Embryonic facial prominence (tissue), 1 donor: Measurements from ENCODE around the gene ARHGEF7.

ENCODE experiments used
- DNase-seq: peaks from one replicate; pipeline ENCODE4 v3.0.0-alpha.2; 2016; ENCODE audit errors: extremely low spot score

The ARHGEF7 gene

DNA sequence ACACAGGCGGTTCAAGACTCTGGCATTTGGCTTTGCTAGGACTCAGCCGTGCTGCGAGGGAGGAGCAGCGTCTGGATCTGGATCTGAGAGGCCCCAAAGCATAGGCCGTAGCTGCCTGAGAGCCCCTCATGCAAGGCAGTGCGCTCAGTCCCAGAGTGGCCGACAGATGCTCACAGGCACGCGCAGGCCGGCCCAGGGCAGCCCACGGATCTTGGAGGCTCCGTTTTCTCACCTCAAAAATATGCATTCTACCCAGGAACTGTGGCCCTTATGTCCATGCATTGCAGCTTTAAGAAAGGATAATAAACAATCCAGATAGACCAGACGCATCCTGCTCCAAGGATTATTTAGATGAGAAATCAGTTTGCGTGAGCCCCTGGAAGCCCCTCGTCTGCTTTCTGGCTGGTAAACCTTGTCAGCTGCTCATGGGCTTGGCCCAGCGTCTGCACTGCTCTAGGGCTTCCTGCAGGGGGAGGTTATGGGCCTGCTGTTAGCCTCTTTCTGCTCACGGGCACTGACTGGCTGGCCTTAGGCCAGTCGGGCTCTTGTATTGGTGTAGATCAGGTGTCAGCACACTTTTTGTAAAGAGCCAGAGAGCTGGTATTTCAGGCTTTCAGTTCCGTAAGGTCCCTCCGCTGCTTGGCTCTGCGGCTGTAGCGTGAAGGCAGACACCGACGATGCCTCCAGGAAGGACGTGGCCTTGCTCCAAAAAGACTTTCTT, 229.5 kb downstream of the ARHGEF7 start:
- DNase-seq: peak; percentile 66

DNA sequence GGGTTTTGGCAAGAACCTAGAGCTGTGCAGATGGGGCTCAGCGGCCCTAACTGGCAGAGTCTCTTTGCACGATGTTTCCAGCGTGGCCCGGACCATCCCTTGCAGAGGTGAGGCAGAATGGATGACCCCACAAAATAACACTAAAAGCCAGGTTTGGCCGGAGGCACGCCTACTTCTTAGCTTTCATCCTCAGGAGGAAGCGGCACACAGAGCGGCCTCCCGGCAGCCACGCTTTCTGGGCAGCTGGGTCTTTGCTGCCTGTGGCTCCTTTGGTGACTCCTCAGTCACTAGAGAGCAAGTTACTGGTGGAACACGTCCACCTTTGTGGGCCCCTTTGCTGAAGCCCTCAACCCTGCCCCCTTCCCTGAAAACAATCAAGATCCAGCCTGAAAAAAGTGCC, 230.6 kb downstream of the ARHGEF7 start:
- DNase-seq: no peak

DNA sequence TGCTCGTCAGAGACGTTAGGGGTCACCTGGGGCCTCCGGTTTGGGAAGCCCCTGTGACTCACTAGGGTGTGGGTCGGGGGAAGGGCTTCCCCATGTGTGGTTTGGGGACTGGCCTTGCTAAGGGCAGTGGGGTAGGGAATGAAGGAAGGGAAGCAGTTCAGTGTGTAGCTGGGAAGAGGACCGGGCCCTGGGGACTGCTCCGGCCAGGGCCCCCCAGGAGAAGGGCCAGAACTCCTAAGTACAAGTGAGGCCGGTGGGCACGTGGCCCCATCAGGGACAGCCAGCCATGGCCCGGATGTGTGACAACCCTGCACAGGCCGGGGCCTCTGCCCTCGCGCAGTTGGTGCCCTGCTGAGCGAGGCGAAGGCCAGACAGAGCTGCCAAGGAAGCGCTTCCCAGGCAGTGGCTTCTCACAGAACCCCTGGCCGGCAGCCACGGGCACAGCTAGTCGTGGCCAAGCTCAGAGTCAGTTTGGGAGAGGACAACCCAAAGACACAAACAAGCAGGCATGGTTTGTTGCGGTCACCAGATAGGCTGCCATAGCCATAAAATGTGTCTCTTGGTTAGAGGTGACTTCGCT, 231.1 kb downstream of the ARHGEF7 start:
- DNase-seq: no peak

DNA sequence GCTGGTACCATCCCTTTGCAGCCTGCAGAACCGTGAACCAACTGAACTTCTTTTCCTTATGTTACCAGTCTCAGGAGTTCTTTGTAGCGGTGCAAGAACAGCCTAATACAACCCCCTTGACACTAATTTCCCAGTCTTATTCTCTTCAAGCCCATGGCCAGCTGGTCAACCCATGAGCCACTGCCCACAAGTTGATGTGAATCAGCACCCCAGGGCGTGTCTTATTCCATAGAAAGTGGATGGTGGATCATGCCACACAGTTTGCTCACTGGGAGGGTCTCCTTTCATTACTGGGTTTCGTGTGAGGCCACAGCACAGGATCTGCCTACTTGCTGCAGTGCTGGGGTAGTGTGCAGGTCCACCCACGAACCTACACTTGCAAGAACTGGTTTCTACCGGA, 232.3 kb downstream of the ARHGEF7 start:
- DNase-seq: no peak

DNA sequence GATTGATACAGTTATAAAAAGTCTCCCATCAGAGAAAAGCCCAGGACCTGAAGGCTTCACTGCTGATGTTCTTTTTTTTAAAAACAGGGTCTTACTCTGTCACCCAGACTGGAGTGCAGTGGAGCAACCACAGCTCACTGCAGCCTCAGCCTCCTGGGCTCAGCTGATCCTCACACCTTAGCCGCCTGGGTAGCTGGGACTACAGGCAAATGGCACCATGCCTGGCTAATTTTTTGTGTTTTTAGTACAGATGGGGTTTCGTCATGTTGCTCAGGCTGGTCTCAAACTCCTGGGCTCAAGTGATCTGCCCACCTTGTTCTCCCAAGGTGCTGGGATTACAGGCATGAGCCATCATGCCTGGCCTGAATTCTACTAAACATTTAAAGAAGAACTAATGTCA, 238.4 kb downstream of the ARHGEF7 start:
- DNase-seq: no peak

DNA sequence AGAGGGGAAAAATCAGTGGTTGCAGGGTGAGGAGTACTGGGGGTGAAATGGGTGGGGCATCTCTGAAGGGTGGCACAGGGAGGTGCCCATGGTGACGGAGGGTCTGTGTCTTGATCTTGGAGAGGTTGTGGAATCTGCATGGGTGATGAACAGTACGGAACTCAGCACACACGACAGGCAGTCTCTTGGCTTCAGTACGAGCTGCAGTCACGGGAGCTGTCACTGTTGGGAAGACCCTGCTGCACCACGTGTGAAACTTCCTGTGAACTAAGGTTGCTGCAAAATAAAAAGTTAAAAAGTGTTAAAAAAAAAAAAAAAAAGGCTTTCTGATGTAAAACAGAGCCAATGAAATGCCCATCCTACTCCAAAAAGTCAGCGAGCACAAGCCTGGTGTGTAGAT, 239.7 kb downstream of the ARHGEF7 start:
- no peak for DNase-seq
